NT2/D1 (cell line): Measurements from ENCODE around the gene MNAT1.

Source experiments
- SUZ12 ChIP-seq: IDR thresholded peaks from 2 replicates; pipeline ENCODE4 v1.6.1; 2011; ENCODE audit not compliant: insufficient read length, insufficient read depth; ENCODE audit errors: extremely low read depth
- YY1 ChIP-seq: IDR thresholded peaks from 2 replicates; pipeline ENCODE4 v1.6.1; 2011; ENCODE audit not compliant: insufficient read length, insufficient read depth
- ZNF274 ChIP-seq: IDR thresholded peaks from 2 replicates; pipeline ENCODE4 v1.6.1; 2011; ENCODE audit warnings: mild to moderate bottlenecking, low read depth, low read length

DNA sequence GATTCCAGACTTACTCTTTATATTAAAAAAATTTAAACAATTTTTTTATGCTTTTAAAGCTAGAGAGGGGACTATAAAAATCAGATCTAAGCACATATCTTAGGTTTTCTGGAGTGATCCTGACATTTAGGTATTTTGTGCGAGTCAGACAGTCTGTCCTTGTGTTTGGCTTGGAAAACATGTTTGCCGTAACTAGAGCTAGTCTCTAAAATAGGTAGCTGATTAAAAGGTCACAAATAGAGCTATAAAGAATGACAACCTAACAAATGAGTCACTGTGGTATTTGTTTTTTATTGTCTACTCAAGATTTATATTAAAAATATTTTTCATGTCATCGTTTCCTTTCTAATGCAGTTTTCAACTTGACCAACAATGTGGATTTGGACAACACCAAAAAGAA, 73.4 kb downstream of the MNAT1 start:
- TF ChIP-seq YY1, result no peak
- no peak for TF ChIP-seq ZNF274
- no peak for TF ChIP-seq SUZ12
